NCI-H526 (cell line): ENCODE data around the gene SLITRK1.

ENCODE experiments used
- DNase-seq, 2 experiments: peaks; one replicate each; lab custom pipeline; 2025; lab: John Stamatoyannopoulos, UW

The SLITRK1 gene

GRCh38 chr13:83867708-83868107 lies 14.6 kb downstream of the SLITRK1 start:
- DNase-seq: no peak

- no peak for DNase-seq
These were observed 16.8 kb downstream of the SLITRK1 start for GRCh38 chr13:83865161-83866137.

- no peak for DNase-seq
These were observed 28.5 kb downstream of the SLITRK1 start for GRCh38 chr13:83853771-83854170.

GRCh38 chr13:83845106-83845505 lies 37.2 kb downstream of the SLITRK1 start:
- no peak for DNase-seq

- peak; percentile 24 to 28 for DNase-seq
These were observed 43.1 kb downstream of the SLITRK1 start for GRCh38 chr13:83839146-83839545.

GRCh38 chr13:83831796-83832195 lies 50.5 kb downstream of the SLITRK1 start:
- no peak for DNase-seq

GRCh38 chr13:83829810-83830209 lies 52.5 kb downstream of the SLITRK1 start:
- DNase-seq: no peak

GRCh38 chr13:83827338-83827737 lies 54.9 kb downstream of the SLITRK1 start:
- no peak for DNase-seq
